Measurements from ENCODE around the gene RESP18.
"Not testable (repeated sequence)": the region's sequence is repeated elsewhere in the genome, so short reads cannot be mapped to it uniquely, and the experiment has no call there.

RESP18 gene

DNA sequence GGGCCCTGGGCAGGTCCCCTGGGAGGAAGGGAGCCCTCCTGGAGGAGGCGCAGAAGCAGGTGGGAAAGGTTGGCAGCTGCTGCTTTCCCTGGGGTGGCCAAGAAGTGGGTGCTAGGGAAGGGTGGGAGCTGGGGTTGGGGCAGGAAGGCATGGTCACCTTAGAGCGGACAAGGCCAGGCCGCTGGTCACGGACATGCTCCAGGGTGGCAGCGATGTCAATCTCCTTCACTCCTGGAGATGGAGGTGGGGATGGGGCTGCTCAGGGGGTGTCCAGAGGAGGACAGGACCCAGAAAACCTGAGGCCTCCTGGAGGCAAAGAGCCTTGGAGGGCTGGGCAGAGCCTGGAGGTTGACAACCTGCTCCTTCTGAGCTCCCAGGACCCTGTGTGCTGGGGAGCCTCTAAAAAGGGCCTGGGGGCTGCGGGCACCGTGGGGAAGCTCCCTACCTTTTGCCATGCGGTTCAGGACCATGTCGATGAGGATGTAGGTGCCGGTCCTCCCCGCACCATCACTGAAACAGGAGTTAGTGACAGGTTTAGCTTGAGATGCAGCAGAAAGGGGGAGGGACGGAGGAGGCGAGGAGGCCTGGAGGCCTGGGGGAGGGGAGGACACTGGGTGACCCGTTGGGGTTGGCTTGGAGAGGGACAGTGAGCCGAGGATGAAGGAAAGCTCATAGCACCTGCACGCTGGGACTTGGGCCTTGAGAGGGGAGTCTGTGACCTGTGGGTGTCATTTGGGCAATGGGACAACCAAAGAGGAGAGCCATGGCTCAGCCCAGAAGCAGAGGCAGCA, 42.0 kb downstream of the RESP18 start:
- H3K36me3 ChIP-seq (ENCODE audit: insufficient read depth): no peaks in the 10 kb centered on the region
- peaks cover 7% of the 10 kb centered on the region for H3K4me1 ChIP-seq (ENCODE audit: low read depth, poor library complexity, severe bottlenecking)
- TF ChIP-seq, protein P1, sequence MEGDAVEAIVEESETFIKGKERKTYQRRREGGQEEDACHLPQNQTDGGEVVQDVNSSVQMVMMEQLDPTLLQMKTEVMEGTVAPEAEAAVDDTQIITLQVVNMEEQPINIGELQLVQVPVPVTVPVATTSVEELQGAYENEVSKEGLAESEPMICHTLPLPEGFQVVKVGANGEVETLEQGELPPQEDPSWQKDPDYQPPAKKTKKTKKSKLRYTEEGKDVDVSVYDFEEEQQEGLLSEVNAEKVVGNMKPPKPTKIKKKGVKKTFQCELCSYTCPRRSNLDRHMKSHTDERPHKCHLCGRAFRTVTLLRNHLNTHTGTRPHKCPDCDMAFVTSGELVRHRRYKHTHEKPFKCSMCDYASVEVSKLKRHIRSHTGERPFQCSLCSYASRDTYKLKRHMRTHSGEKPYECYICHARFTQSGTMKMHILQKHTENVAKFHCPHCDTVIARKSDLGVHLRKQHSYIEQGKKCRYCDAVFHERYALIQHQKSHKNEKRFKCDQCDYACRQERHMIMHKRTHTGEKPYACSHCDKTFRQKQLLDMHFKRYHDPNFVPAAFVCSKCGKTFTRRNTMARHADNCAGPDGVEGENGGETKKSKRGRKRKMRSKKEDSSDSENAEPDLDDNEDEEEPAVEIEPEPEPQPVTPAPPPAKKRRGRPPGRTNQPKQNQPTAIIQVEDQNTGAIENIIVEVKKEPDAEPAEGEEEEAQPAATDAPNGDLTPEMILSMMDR (conservative IDR thresholded peaks at IDR 0.05; ENCODE audit: low read depth, low read length): no peak
- H3K4me3 ChIP-seq (IDR thresholded peaks at IDR 0.05; ENCODE audit: insufficient read depth, low read depth, low read length): no peak overlapping the region
- H3K27ac ChIP-seq: no peak overlapping the region
- H3K79me2 ChIP-seq (ENCODE audit: insufficient read depth, low read depth): no peaks in the 10 kb centered on the region
- no peak overlapping the region for H3K4me2 ChIP-seq
- peaks cover 15% of the 10 kb centered on the region; the same call in 1 of the 2 replicates for H3K27me3 ChIP-seq (ENCODE audit: insufficient read depth, low read depth)
- H4K20me1 ChIP-seq (ENCODE audit: insufficient read depth): no peaks in the 10 kb centered on the region
- no peak overlapping the region for H3K9ac ChIP-seq
- H2AFZ ChIP-seq (ENCODE audit: low read depth): no peak overlapping the region

DNA sequence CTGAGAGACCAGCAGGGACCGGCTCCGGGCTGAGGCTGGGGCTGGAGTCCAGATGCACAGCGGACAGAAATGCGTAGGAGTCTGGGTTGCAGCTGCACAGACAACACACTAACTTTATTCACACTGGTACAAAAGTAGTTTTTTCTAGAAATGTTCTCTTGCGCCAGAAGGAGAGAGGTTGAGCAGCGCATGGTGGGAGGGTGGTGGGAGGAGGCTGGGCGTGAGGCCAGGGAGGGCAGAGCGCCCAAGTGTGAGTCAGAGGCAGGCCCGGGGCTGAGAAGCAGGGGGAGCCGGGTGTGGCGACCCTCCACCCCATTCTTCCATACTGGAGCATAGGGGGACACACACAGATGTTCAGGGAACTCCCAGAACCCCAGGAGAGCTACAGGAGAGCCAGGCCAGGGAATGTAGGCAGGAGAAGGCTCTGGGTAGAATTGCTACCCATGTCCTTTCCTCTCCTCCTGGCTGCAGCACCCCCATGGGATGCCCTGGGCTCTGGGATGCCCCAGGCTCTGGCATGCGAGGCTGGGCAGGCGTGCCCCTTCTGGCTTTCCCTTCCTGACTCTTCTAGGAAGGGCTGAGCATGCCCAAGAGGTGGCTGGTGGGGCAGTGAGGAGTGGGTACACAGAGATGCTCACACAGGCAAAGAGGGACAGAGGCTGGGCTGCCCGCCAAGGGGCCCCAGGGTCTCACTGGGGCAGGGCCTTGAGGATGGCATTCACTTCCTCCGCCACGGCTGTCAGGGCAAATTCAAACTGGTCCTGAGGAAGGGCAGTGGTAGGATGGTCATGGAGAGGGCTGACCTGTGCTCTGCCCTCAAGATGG, 42.8 kb downstream of the RESP18 start:
- no peaks in the 10 kb centered on the region for H3K36me3 ChIP-seq (ENCODE audit: insufficient read depth)
- TF ChIP-seq, protein P1 (conservative IDR thresholded peaks at IDR 0.05; ENCODE audit: low read depth, low read length): no peak
- no peaks in the 10 kb centered on the region for H4K20me1 ChIP-seq (ENCODE audit: insufficient read depth)
- no peaks in the 10 kb centered on the region for H3K4me1 ChIP-seq (ENCODE audit: low read depth, poor library complexity, severe bottlenecking)
- H3K4me2 ChIP-seq: no peak overlapping the region
- no peak overlapping the region for H3K4me3 ChIP-seq (IDR thresholded peaks at IDR 0.05; ENCODE audit: insufficient read depth, low read depth, low read length)
- peaks cover 9% of the 10 kb centered on the region; the same call in 1 of the 2 replicates for H3K27me3 ChIP-seq (ENCODE audit: insufficient read depth, low read depth)
- H2AFZ ChIP-seq (ENCODE audit: low read depth): no peak overlapping the region
- H3K27ac ChIP-seq: no peak overlapping the region
- H3K79me2 ChIP-seq (ENCODE audit: insufficient read depth, low read depth): no peaks in the 10 kb centered on the region
- no peak overlapping the region for H3K9ac ChIP-seq

DNA sequence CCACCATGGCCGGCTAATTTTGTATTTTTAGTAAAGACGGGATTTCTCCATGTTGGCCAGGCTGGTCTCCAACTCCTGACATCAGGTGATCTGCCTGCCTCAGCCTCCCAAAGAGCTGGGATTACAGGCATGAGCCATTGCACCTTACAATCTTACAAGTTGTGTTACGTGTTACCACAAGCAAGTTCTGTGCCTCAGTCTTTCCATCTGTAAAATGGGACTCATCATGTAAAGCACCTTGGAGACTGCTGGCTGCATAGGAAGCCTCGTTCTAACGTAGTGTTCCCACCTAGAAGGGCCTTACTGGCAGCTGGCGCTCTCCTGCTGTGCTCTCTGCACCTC, 43.4 kb downstream of the RESP18 start:
- Histone ChIP-seq H3K79me2 (ENCODE audit: insufficient read depth, low read depth) (no peaks in the 10 kb centered on the region), H4K20me1 (ENCODE audit: insufficient read depth) (no peaks in the 10 kb centered on the region), H3K9ac (no peak overlapping the region), H3K4me1 (ENCODE audit: low read depth, poor library complexity, severe bottlenecking) (no peaks in the 10 kb centered on the region), H3K36me3 (ENCODE audit: insufficient read depth) (no peaks in the 10 kb centered on the region), H2AFZ (ENCODE audit: low read depth) (no peak overlapping the region), H3K4me2 (no peak overlapping the region), H3K27ac (no peak overlapping the region), H3K4me3 (IDR thresholded peaks at IDR 0.05; ENCODE audit: insufficient read depth, low read depth, low read length) (no peak overlapping the region), H3K27me3 (ENCODE audit: insufficient read depth, low read depth) (peaks cover 9% of the 10 kb centered on the region; the same call in 1 of the 2 replicates)
- TF ChIP-seq, protein P1 (conservative IDR thresholded peaks at IDR 0.05; ENCODE audit: low read depth, low read length): no peak

DNA sequence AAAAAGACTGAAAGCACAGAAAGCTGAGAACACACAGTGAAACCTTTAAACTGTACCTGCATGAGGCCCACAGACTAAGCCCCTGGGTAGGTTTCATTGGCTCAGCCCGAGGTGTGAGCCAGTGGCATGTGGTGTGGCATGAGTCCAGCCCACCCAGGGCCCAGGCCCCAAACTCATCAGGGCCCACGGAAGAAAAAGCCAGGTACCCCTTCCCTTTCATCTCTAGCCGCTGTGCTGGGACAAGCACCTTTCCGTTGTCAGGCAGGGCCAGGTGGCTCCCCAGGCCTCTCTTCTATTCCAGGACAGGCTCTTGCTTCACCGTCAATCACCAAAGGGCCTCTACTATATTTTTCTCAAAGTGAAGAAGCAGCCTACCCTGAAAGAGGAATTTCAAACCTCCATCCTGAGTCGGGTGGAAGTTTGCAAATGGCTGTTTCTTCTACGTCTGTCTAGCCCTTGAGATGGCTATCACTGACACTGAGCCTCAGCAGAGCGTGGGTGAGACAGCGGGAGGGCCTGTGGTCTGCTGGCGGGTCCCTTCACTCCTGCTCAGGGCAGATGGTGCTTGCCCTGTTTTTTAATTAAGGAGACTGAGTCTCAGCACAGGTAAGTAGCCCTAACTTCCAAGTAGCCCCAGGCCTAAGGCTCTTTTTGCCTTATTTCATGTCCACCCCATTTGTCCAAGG, 44.8 kb downstream of the RESP18 start:
- H3K4me2 ChIP-seq: no peak overlapping the region
- no peaks in the 10 kb centered on the region for H3K4me1 ChIP-seq (ENCODE audit: low read depth, poor library complexity, severe bottlenecking)
- H3K36me3 ChIP-seq (ENCODE audit: insufficient read depth): no peaks in the 10 kb centered on the region
- peaks cover 8% of the 10 kb centered on the region; the same call in 1 of the 2 replicates for H3K27me3 ChIP-seq (ENCODE audit: insufficient read depth, low read depth)
- H3K27ac ChIP-seq: no peak overlapping the region
- TF ChIP-seq, protein P1 (conservative IDR thresholded peaks at IDR 0.05; ENCODE audit: low read depth, low read length): no peak
- H4K20me1 ChIP-seq (ENCODE audit: insufficient read depth): no peaks in the 10 kb centered on the region
- no peaks in the 10 kb centered on the region for H3K79me2 ChIP-seq (ENCODE audit: insufficient read depth, low read depth)
- no peak overlapping the region for H3K4me3 ChIP-seq (IDR thresholded peaks at IDR 0.05; ENCODE audit: insufficient read depth, low read depth, low read length)
- H3K9ac ChIP-seq: no peak overlapping the region
- no peak overlapping the region for H2AFZ ChIP-seq (ENCODE audit: low read depth)

DNA sequence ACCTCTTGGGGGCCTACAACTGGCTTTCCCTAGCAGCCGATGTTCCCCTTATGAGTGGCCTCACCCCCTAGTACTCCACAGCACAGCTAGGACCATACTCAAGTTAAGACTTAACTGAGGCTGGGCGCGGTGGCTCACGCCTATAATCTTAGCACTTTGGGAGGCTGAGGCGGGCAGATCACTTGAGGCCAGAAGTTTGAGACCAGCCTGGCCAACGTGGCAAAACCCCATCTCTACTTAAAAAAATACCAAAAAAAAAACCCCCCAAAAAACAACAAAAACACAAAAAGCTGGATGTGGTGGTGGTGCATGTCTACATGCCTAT, 45.5 kb downstream of the RESP18 start:
- not testable (repeated sequence) for H3K27ac ChIP-seq; H3K4me2 ChIP-seq; H3K9ac ChIP-seq; H2AFZ ChIP-seq (ENCODE audit: low read depth); H3K36me3 ChIP-seq (ENCODE audit: insufficient read depth); H3K4me3 ChIP-seq (IDR thresholded peaks at IDR 0.05; ENCODE audit: insufficient read depth, low read depth, low read length); H4K20me1 ChIP-seq (ENCODE audit: insufficient read depth); H3K79me2 ChIP-seq (ENCODE audit: insufficient read depth, low read depth); H3K4me1 ChIP-seq (ENCODE audit: low read depth, poor library complexity, severe bottlenecking); H3K27me3 ChIP-seq (ENCODE audit: insufficient read depth, low read depth)
